Right lobe of liver (tissue), 4 donors: ENCODE data around the gene EDNRB.

ENCODE experiments used
- CTCF ChIP-seq, 4 donors: fragments of 200-600 bp in 3 of 4; fragments of 450-650 bp in 1 of 4; IDR thresholded peaks; one replicate each; pipeline versions ENCODE4 v1.5.1 to v1.8.0; 2016 to 2022; ENCODE audit warnings: antibody characterized with exemption in 4 of 4, mild to moderate bottlenecking in 2 of 4
- POLR2A ChIP-seq: fragments of 450-650 bp; IDR thresholded peaks from one replicate; pipeline ENCODE4 v1.6.1; 2017; ENCODE audit warnings: antibody characterized with exemption, mild to moderate bottlenecking
- donor health status: DM: no; HTN: no; CAD: no.
- donor health status: DM: no; HTN: no; CAD: no.
- donor health status: DM: no; HTN: yes; CAD: no.

- no peak for TF ChIP-seq CTCF (IDR thresholded peaks at IDR 0.05)
- no peak for TF ChIP-seq POLR2A
Observed at GRCh38 chr13:77868717-77869116, 49.9 kb downstream of the EDNRB start.
